K562 (cell line): ENCODE results near the gene ADPRHL1. TPM values are rescaled to one million over a fixed set of nuclear protein-coding genes. Genes with fewer than 3 reads are reported as not detected.

Source experiments
- ATAC-seq: fragments of 200-7000 bp; cut with Tn5 transposase; 3 replicates; pipeline ENCODE4 v1.9.1; 2020; ENCODE audit warnings: moderate library complexity
- BruUV-seq: library from RNA; stranded (reverse); fragments of 400-500 nt; replicated peaks from 2 replicates; lab custom pipeline; 2021; lab: Mats Ljungman, UMichigan
- CTCF ChIA-PET: fragments of 300-600 bp; formaldehyde crosslinking; extraction: SDS; loops from one replicate; lab custom pipeline; 2021; ENCODE audit warnings: low intra/inter-chr PET ratio; lab: Yijun Ruan, JAX
- POLR2A ChIA-PET: fragments of 300-600, 350-650 bp; sonication (Branson Sonifier 250); formaldehyde crosslinking; extraction: SDS; loops from one replicate; lab custom pipeline; 2021; ENCODE audit warnings: antibody characterized with exemption, inconsistent platforms; lab: Yijun Ruan, JAX
- DNase-seq, 4 experiments: peaks; one replicate each; pipeline versions ENCODE4 v3.0.0 to v3.0.0-alpha.2; 2011 to 2018; ENCODE audit warnings: low spot score in 3 of 4, mixed read lengths in 3 of 4; ENCODE audit errors: extremely low read depth in 1 of 4
- FAIRE-seq: peaks from 2 replicates; lab custom pipeline; 2011; peaks lifted over from hg19 to GRCh38; lab: Jason Lieb, UNC
- H2AFZ ChIP-seq: 2 replicates; pipeline ENCODE4 v1.6.0; 2011; ENCODE audit warnings: low read depth, low read length, control low read depth, inconsistent platforms
- H3K27ac ChIP-seq: fragments of 200-600 bp; 3 replicates; pipeline ENCODE4 v1.8.0; 2011; ENCODE audit warnings: low read depth, mild to moderate bottlenecking, control low read depth, inconsistent platforms, low read length, moderate library complexity, mixed read lengths; ENCODE audit errors: extremely low read depth
- H3K27me3 ChIP-seq, 2 experiments: fragments of 300-600 bp in 1 of 2; 2 replicates in 1 of 2; 3 replicates in 1 of 2; pipeline versions ENCODE4 v1.6.0 to v1.8.0; 2011; ENCODE audit warnings: inconsistent platforms in 2 of 2, low read length in 2 of 2, mild to moderate bottlenecking in 1 of 2, mixed read lengths in 1 of 2, moderate library complexity in 1 of 2; ENCODE audit not compliant: control insufficient read depth in 2 of 2, insufficient read depth in 2 of 2
- H3K36me3 ChIP-seq: fragments of 300-600 bp; 3 replicates; pipeline ENCODE4 v1.8.0; 2011; ENCODE audit warnings: mild to moderate bottlenecking, low read length, inconsistent platforms; ENCODE audit not compliant: control insufficient read depth, insufficient read depth
- H3K4me1 ChIP-seq, 2 experiments: fragments of 200-600 bp in 1 of 2; replicated peaks in 1 of 2; 2 replicates in 1 of 2; 3 replicates in 1 of 2; pipeline versions ENCODE4 v1.5.1 to v1.8.0; 2011; ENCODE audit warnings: inconsistent platforms in 2 of 2, low read length in 2 of 2, mild to moderate bottlenecking in 1 of 2, mixed read lengths in 1 of 2, moderate library complexity in 1 of 2; ENCODE audit not compliant: control insufficient read depth in 2 of 2, insufficient read depth in 2 of 2
- H3K4me2 ChIP-seq: 2 replicates; pipeline ENCODE4 v1.6.1; 2011; ENCODE audit warnings: low read length, control low read depth, inconsistent platforms, mixed read lengths; ENCODE audit not compliant: insufficient read depth
- H3K4me3 ChIP-seq: fragments of 200-600 bp; sonication (generic), shearing (Covaris generic); 2 replicates; pipeline ENCODE4 v1.5.1; 2016; ENCODE audit warnings: control low read depth, inconsistent platforms
- H3K79me2 ChIP-seq: fragments of 200-600 bp; 3 replicates; pipeline ENCODE4 v1.8.0; 2011; ENCODE audit warnings: low read length, inconsistent platforms; ENCODE audit not compliant: control insufficient read depth, insufficient read depth
- H3K9ac ChIP-seq, 2 experiments: 2 replicates each; pipeline versions ENCODE4 v1.6.0 to v1.6.1; 2011; ENCODE audit warnings: low read depth in 2 of 2, low read length in 2 of 2, control low read depth in 1 of 2, inconsistent platforms in 1 of 2, mild to moderate bottlenecking in 1 of 2, mixed read lengths in 1 of 2; ENCODE audit not compliant: insufficient read depth in 1 of 2
- H3K9me1 ChIP-seq: one replicate; pipeline ENCODE4 v1.6.0; 2011; ENCODE audit warnings: inconsistent platforms, mild to moderate bottlenecking, low read length, moderate library complexity; ENCODE audit not compliant: control insufficient read depth, insufficient read depth
- H3K9me3 ChIP-seq: replicated peaks from 2 replicates; pipeline ENCODE4 v1.5.1; 2011; ENCODE audit warnings: low read depth, low read length, inconsistent platforms; ENCODE audit not compliant: control insufficient read depth, insufficient read depth
- H4K20me1 ChIP-seq: replicated peaks from 2 replicates; pipeline ENCODE4 v1.6.1; 2011; ENCODE audit warnings: low read length, inconsistent platforms, mixed read lengths; ENCODE audit not compliant: control insufficient read depth, insufficient read depth
- CREBBP ChIP-seq: IDR thresholded peaks from one replicate; pipeline ENCODE4 v1.6.1; 2012; ENCODE audit warnings: low read depth, mild to moderate bottlenecking, control low read depth, inconsistent platforms, low read length
- ELK1 ChIP-seq: sonication (generic); formaldehyde crosslinking; IDR thresholded peaks from 2 replicates; pipeline ENCODE4 v1.8.1; 2022; ENCODE audit warnings: missing genetic modification reagents
- HCFC1 ChIP-seq: IDR thresholded peaks from 2 replicates; pipeline ENCODE4 v1.6.1; 2012; ENCODE audit warnings: low read depth, low read length, improper control_type of control experiment
- KHSRP ChIP-seq: fragments of 450-650 bp; IDR thresholded peaks from 2 replicates; pipeline ENCODE4 v1.6.1; 2017
- MAFG ChIP-seq: fragments of 450-650 bp; conservative IDR thresholded peaks from 2 replicates; pipeline ENCODE4 v1.6.1; 2016; ENCODE audit warnings: missing genetic modification characterization, missing compliant biosample characterization
- MITF ChIP-seq: IDR thresholded peaks from 2 replicates; pipeline ENCODE4 v1.6.1; 2014; ENCODE audit warnings: antibody characterized with exemption
- PHB2 ChIP-seq: fragments of 450-650 bp; IDR thresholded peaks from 2 replicates; pipeline ENCODE4 v1.6.1; 2017; ENCODE audit warnings: low read depth
- PRDM10 ChIP-seq: fragments of 450-650 bp; IDR thresholded peaks from 2 replicates; pipeline ENCODE4 v1.6.1; 2018; ENCODE audit not compliant: partially characterized antibody
- PURB ChIP-seq: sonication (generic); formaldehyde crosslinking; IDR thresholded peaks from 2 replicates; pipeline ENCODE4 v1.9.0; 2021; ENCODE audit warnings: low read depth, mild to moderate bottlenecking, missing genetic modification reagents
- SAFB2 ChIP-seq: fragments of 200-400 bp; formaldehyde crosslinking; IDR thresholded peaks from 2 replicates; pipeline ENCODE4 v1.6.1; 2018; ENCODE audit warnings: borderline replicate concordance, low read length, low read depth, moderate library complexity; ENCODE audit not compliant: severe bottlenecking
- SAP30 ChIP-seq: fragments of 200-600 bp; sonication (generic); IDR thresholded peaks from 2 replicates; pipeline ENCODE4 v1.6.1; 2012; ENCODE audit warnings: borderline replicate concordance, low read depth, mild to moderate bottlenecking, moderate library complexity, low read length, control low read depth, inconsistent platforms; ENCODE audit not compliant: insufficient read depth, poor library complexity, severe bottlenecking
- ZNF589 ChIP-seq: fragments of 200-800 bp; sonication (Bioruptor generic); IDR thresholded peaks from 2 replicates; pipeline ENCODE4 v1.6.1; 2016; ENCODE audit warnings: low read depth, missing genetic modification characterization, missing compliant biosample characterization
- ZNF668 ChIP-seq: fragments of 250-450 bp; sonication (Bioruptor Pico); IDR thresholded peaks from 2 replicates; pipeline ENCODE4 v1.8.0; 2022; ENCODE audit warnings: mild to moderate bottlenecking, inconsistent platforms
- WGBS: fragments of 100-300 bp; shearing (Covaris generic); methylation state at CpG from one replicate; pipeline ENCODE4 v1.1.6; 2016; ENCODE audit warnings: low coverage, mixed read lengths; ENCODE audit not compliant: insufficient coverage; ENCODE audit errors: missing lambda C conversion rate; 5-methylcytosine and 5-hydroxymethylcytosine counted together
- in situ Hi-C: fragments of 300-500 bp; cut with MboI; formaldehyde crosslinking; loops from 4 replicates; pipeline ENCODE4 v1.15.0; 2018; ENCODE audit warnings: inconsistent platforms, mixed read lengths
- intact Hi-C: fragments of 100-400 bp; cut with micrococcal nuclease; formaldehyde crosslinking; loops from 2 replicates; pipeline ENCODE4 v1.14.2; 2022
- polyA plus RNA-seq, 8 experiments: library from polyadenylated mRNA; depleted of rRNA in 4 of 8; stranded (reverse) in 5 of 8; unstranded in 3 of 8; fragments of >200 nt; fragmentation: Nextera tagmentation in 2 of 8; fragmentation: Illumina TruSeq in 1 of 8; extraction: Ambion mirVana in 2 of 8; extraction: Trizol in 1 of 8; gene quantifications; 2 replicates each; pipeline versions ENCODE4 v1.2.1 to v1.2.3, GENCODE V29; 2011 to 2014; ENCODE audit warnings: inconsistent platforms in 1 of 8, missing spikeins in 1 of 8
- total RNA-seq, 7 experiments: library from RNA; depleted of rRNA in 6 of 7; stranded (reverse); fragments of >200 nt in 6 of 7; fragmentation: Illumina TruSeq in 2 of 7; extraction: Trizol in 2 of 7; gene quantifications; 2 replicates each; pipeline versions ENCODE4 v1.2.1 to v1.2.3, GENCODE V29; 2011 to 2021; ENCODE audit warnings: low replicate concordance in 1 of 7

The ADPRHL1 gene
- total and polyA plus RNA-seq, 9 of the 15 experiments (the other 6 are each of a cell fraction or from before 2014, with no cell fraction given), result 0.06 to 0.76 (median 0.37) TPM; not detected in 1

- TF ChIP-seq SAP30, result no peak
- no peak for TF ChIP-seq PHB2
- TF ChIP-seq CREBBP, result no peak
Measured at GRCh38 chr13:113469582-113469981, 16.3 kb upstream of the ADPRHL1 start (continued).

GRCh38 chr13:113468472-113469201, 15.3 kb upstream of the ADPRHL1 start:
- ChIA-PET CTCF (no interaction called here), POLR2A (interaction anchor here (0.6 to 1.4 kb wide), 4 partner anchors 14 to 572 kb away, joined by 3 to 4 read pairs (median 3); no protein-coding TSS in a partner anchor)
- ATAC-seq (no peak), DNase-seq (no peak), FAIRE-seq (no peak)
- no peaks in the 10 kb centered on the region for H4K20me1 ChIP-seq
- no peak overlapping the region for H3K27ac ChIP-seq
- H3K9me3 ChIP-seq, result no peaks in the 10 kb centered on the region
- H3K27me3 ChIP-seq, result no peaks in the 10 kb centered on the region
- intact Hi-C loops (no loop called here), in situ Hi-C loops (no loop called here)
- no peak overlapping the region for H3K9ac ChIP-seq
- WGBS, result 95% methylated on average over 13 of the region's 22 CpGs
- no peaks in the 10 kb centered on the region; the same call in 2 of the 3 replicates for H3K79me2 ChIP-seq
- no peak overlapping the region for H3K4me2 ChIP-seq
- no TSS peak for BruUV-seq
- peaks cover 28% of the 10 kb centered on the region; the same call in 1 of the 3 replicates for H3K36me3 ChIP-seq
- no peak overlapping the region for H3K4me3 ChIP-seq
- no peaks in the 10 kb centered on the region for H3K9me1 ChIP-seq
- no peak overlapping the region for H2AFZ ChIP-seq
- H3K4me1 ChIP-seq, result no peaks in the 10 kb centered on the region
- TF ChIP-seq PURB (CRISPR knock-in tag) (no peak), KHSRP (no peak), ZNF668 (no peak), ZNF589 (no peak), HCFC1 (no peak), MAFG (tag) (no peak), ELK1 (CRISPR knock-in tag) (no peak), SAFB2 (no peak), PRDM10 (no peak), MITF (no peak)
